ENCODE data around the gene RBM17.
"Not testable (repeated sequence)": the region's sequence is repeated elsewhere in the genome, so short reads cannot be mapped to it uniquely, and the experiment has no call there.

RBM17 gene

DNA sequence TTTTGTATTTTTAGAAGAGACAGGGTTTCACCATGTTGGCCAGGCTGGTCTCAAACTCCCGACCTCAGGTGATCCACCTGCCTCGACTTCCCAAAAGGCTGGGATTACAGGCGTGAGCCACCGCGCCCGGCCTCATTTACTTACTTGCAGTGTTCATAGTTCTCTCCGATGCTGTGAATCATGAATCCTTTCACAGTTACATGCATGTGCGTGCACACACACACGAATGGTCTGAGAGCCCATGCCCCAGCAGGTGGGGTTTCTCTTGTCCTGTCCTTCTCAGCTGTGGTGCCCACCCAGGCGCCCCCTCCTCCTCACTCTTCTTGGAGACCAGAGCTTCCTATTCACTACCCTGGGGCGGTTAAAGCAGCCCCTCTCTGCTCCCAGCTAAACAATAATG, 50.6 kb downstream of the RBM17 start:
- H3K27ac ChIP-seq = no peak overlapping the region
- TF ChIP-seq ZFX (IDR thresholded peaks at IDR 0.05; ENCODE audit: borderline replicate concordance) = no peak
- TF ChIP-seq, protein P1, sequence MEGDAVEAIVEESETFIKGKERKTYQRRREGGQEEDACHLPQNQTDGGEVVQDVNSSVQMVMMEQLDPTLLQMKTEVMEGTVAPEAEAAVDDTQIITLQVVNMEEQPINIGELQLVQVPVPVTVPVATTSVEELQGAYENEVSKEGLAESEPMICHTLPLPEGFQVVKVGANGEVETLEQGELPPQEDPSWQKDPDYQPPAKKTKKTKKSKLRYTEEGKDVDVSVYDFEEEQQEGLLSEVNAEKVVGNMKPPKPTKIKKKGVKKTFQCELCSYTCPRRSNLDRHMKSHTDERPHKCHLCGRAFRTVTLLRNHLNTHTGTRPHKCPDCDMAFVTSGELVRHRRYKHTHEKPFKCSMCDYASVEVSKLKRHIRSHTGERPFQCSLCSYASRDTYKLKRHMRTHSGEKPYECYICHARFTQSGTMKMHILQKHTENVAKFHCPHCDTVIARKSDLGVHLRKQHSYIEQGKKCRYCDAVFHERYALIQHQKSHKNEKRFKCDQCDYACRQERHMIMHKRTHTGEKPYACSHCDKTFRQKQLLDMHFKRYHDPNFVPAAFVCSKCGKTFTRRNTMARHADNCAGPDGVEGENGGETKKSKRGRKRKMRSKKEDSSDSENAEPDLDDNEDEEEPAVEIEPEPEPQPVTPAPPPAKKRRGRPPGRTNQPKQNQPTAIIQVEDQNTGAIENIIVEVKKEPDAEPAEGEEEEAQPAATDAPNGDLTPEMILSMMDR (IDR thresholded peaks at IDR 0.05) = no peak

DNA sequence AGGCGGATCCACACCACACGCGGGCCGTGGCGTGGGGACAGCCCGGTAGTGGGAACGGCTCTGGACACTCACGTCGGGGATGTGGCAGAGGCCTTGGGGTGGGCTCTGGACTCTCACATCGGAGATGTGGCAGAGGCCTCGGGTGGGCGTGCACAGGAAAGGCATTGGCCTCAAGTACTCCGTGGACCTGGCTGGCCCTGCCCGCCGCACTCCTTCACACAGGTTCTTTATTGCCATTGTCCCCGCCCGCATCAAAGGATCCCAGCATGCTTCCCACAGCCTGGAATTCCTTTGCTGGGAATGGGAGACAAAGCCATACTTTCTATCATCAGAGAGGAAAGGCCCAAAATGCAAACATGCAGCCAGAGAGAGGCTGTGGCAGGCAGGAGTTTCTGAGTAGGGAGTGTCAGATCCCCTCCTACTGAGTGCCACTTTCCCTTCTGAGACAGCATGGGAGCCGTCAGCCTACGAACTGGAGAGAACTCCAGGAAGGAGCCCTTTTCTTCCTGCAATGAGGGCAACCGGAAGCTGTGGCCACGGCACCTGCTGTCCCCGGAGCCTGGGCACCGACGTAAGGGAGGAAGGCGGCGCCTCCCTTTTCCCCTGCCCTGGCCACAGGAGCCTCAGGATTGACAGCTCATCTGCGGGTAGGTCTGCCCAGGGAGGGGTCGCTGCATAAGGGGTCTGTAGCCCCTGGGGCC, 51.5 kb downstream of the RBM17 start:
- TF ChIP-seq, protein P1 (IDR thresholded peaks at IDR 0.05) = no peak
- TF ChIP-seq ZFX (IDR thresholded peaks at IDR 0.05; ENCODE audit: borderline replicate concordance) = no peak
- no peak overlapping the region for H3K27ac ChIP-seq

DNA sequence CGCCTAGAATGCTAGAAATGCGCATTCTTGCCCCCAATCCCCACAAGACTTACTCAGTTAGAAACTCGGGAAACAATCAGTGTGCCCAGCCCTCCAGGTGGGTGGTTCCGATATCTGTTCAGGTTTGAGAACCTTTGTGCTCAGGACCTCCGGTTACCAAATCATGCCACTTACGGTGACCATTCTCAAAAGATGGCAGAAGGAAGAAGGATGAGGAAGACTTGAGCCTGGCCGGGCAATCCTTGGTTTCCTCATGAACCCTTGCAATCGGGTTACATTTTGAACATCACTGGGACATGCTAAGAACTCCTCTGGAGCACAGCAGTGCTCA, 52.1 kb downstream of the RBM17 start:
- H3K27ac ChIP-seq = no peak overlapping the region
- TF ChIP-seq ZFX (IDR thresholded peaks at IDR 0.05; ENCODE audit: borderline replicate concordance) = no peak
- TF ChIP-seq, protein P1 (IDR thresholded peaks at IDR 0.05) = no peak

DNA sequence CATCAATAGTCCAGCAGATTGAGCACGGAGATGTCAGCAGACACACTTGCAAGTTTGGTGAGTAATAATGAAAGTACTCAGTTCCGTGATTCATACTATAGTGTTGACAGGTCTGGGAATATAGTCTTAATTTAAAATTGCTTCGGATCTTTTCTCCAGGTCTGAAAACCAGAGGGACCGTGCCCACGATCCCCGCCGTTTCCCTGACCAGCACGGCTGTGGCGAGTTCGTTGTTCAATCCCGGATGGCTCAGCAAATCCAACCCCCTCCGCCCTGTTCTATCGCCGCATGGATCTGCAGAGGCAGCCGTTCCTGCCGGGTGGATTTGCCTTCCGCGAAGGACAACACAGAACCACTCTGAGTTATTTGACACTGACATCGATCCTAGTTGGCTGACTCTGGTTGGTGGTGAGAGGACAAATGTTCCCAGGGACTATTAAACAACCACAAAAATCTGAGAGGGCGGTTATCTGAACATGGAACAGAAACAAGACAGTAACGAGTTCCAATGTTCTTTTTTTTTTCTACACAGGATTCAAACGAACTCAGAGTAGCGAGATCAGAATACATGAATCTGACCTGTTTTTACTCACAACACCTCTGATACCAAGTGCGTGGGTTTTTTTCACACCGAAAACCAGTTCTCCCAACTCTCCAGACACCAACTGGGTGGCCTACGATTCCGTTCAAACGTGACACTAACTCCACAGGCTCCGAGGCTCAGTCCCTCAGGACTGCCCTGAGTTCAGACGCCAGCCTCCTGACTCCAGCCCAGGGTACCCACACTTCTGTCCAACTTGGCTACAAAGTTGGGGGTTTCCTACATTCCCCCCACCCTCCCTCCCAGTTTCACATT, 52.7 kb downstream of the RBM17 start:
- TF ChIP-seq, protein P1 (IDR thresholded peaks at IDR 0.05) = no peak

DNA sequence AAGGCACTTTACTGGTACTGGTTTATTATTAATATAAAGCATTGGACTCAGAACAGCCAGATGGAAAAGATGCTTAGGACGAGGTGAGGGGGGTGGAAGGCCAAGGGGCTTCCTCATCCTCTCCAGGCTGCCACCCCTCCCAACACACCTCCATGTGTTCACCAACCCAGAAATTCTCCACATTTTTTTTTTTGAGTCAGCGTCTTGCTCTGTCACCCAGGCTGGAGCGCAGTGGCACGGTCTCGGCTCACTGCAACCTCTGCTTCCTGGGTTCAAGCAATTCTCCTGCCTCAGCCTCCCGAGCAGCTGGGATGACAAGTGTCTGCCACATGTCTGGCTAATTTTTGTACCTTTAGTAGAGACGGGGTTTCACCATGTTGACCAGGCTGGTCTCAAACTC, 53.4 kb downstream of the RBM17 start:
- H3K27ac ChIP-seq = not testable (repeated sequence)

More for the DNA sequence above, 52.7 kb downstream of the RBM17 start:
- no peak overlapping the region for H3K27ac ChIP-seq

DNA sequence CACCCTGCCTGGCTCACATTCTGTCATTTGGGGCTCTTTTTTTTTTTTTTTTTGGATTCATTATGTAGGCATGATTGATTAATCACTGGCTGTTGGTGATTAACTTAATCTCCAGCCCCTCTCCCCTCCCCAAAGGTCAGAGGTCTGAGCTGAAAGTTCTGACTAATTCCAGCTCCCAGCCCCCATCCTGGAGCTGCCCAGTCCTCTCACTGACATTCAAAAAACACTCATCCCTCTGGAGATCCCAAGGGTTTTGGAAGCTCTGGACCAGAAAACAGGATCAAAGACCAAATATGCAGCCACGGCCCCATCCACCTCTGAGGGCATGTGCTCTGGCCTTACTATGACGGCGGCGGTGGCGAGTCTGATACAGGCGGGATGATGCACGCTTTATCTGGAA, 53.8 kb downstream of the RBM17 start:
- no peak overlapping the region for H3K27ac ChIP-seq

DNA sequence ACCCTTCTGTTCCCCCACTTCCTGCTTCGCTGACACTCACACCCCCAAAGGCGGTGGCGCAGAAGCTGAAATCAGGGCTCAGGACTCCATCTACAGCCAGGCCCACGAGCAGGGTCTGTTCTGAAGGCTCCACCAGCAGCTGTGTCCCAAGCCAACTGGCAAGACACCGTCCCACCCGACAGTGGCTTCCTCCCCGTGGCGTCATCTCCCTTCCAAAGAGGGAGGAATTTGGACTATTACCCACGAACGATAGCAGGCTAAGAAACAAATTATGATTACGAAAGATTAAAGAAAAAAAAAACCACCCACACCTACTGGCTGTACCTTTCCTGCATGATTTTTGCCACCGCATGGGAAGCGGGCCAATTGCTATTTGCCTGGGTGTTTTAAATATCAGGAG, 54.3 kb downstream of the RBM17 start:
- H3K27ac ChIP-seq = no peak overlapping the region
- TF ChIP-seq, protein P1 (IDR thresholded peaks at IDR 0.05) = no peak
- no peak for TF ChIP-seq ZFX (IDR thresholded peaks at IDR 0.05; ENCODE audit: borderline replicate concordance)

More for the DNA sequence above, 53.8 kb downstream of the RBM17 start:
- TF ChIP-seq, protein P1 (IDR thresholded peaks at IDR 0.05) = no peak
- no peak for TF ChIP-seq ZFX (IDR thresholded peaks at IDR 0.05; ENCODE audit: borderline replicate concordance)

All from 22Rv1 (cell line).